ENCODE data around the gene ATP6V1C2.

DNA sequence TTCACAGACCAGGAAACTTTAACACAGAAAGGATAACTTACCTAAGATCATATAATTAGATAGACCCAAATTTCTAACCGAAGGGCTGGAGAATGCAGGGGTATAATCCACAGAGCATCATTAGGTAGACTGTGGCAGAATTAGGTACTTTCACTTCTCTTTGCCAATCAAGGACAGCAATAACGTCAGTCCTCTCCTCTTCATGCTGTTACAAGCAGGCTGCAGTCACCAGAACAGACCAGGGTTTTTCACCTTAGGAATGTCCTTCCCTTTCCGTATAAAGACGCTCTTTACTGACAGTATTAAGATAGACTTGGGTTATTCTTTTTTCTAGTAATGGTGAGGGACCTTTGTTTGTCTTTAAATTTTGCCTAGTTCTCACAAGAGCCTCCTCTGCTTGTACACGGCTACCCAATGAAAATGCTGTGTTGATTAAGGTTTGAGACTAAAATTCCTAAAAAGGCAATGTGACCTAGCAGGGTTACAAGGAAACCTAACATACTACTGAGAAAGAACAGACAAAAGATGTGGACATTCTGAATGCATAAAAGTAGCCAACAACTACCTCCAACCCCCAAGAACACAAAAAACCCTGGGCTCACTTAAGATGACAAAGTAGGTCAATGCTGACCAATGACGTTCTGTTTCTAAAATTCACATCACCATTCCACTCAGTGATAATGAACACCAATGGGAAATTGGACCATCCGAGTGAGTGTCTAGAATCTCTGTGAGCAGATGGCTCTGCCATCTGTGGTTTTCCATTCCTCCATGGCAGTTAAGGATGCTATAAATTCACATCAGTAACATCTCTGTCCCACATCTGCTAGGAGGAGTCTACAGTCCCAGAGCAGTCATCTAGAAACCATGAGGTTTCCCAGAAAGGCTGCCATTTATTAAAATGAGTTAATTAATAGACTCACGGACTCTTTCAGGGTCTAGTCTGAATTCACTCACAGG is 89.1 kb downstream of the ATP6V1C2 start:
- TF ChIP-seq, protein P1, sequence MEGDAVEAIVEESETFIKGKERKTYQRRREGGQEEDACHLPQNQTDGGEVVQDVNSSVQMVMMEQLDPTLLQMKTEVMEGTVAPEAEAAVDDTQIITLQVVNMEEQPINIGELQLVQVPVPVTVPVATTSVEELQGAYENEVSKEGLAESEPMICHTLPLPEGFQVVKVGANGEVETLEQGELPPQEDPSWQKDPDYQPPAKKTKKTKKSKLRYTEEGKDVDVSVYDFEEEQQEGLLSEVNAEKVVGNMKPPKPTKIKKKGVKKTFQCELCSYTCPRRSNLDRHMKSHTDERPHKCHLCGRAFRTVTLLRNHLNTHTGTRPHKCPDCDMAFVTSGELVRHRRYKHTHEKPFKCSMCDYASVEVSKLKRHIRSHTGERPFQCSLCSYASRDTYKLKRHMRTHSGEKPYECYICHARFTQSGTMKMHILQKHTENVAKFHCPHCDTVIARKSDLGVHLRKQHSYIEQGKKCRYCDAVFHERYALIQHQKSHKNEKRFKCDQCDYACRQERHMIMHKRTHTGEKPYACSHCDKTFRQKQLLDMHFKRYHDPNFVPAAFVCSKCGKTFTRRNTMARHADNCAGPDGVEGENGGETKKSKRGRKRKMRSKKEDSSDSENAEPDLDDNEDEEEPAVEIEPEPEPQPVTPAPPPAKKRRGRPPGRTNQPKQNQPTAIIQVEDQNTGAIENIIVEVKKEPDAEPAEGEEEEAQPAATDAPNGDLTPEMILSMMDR (IDR thresholded peaks at IDR 0.05), result no peak
- TF ChIP-seq POLR2A (IDR thresholded peaks at IDR 0.05), result no peak
